ENCODE measurements around the gene LGR6.

Gene LGR6

DNA sequence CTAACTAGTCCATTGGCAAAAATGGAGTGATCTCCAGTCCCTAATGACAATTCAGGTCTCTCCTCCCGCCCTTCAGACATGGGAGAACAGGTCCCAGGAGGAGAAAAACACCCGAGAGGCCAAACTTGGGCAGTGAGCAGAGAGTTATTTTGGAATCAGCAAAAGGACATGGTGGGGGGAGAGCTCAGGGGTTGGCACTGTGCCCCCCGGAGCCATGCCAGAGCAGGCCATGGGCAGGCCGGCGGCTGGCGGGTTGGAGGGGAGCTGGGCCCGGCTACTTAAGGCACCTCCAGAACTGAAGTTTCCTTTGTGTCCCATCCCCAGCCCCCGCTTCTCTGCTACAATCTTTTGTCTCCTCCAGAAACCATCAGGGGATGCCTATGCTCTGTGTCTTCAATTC is 7.1 kb downstream of the LGR6 start:
- DNase-seq (ENCODE audit: low spot score) = no peak

DNA sequence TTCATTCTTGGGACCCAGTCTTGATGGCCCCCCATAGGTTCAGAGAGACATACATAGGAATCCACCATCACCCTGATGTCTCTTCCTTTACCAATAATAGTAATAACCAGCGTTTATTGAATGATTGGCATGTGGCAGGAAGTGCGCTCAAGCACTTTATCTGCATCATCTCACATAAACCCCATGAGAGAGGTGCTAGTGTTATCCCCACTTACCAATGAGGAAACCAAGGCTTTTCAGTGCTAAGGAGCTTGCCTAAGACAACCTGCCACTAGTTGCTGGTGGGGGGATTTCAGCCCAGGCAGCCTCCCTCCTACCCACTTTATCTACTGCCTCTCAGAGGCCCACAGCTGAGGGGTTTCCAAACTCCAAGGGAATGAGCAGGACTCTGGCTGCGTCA is 7.7 kb downstream of the LGR6 start:
- no peak for DNase-seq (ENCODE audit: low spot score)

DNA sequence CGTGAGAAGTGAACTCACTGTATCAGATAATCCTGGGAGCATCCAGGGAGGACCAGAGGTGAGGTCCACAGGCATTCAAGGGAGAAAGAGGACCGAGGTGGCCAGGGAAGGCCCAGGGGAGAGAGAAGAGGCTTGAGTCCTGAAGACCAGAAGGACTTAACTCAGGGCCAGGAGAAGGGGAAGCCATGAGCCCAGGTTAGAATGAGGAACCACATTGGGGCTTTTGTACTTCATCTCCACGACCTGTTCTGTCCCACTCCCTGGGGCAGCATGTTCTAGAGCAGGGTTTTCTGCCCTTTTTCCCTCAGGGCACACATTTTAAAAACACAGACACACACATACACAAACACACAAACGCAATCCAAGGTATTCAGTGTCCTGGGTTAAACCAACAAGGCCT is 8.4 kb downstream of the LGR6 start:
- no peak for DNase-seq (ENCODE audit: low spot score)

DNA sequence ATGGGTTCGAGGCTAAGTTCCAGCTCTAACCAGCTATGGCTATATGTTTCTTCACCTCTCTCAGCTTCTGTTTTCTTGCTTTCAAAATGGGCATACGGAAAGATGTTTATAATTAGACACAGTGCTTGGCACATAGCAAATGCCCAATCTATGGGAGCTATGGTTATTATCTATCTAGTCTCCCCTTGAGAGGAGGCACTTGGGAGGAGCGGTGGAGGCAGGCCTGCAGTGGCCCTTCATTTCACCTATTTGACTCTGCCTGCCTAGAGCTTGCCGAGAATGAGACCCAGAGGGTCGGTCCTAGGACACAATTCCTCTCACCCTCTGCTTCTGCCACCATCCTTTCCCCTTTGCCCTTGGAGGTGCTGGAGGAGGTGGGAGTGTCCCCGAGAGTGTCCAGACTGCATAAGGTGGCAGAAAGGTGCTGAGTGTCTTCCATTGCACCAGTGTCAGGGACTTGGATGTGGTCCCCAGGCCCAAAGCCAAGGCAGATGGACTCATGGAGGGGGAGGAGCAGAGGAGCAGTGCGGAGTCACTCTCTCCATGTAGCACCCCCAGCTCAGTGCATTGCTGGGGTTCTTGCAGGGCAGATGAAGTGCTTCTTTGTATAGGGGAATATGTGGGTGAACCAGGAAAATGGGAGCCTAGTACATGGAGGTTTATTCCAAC is 9.0 kb downstream of the LGR6 start:
- DNase-seq (ENCODE audit: low spot score) = no peak

DNA sequence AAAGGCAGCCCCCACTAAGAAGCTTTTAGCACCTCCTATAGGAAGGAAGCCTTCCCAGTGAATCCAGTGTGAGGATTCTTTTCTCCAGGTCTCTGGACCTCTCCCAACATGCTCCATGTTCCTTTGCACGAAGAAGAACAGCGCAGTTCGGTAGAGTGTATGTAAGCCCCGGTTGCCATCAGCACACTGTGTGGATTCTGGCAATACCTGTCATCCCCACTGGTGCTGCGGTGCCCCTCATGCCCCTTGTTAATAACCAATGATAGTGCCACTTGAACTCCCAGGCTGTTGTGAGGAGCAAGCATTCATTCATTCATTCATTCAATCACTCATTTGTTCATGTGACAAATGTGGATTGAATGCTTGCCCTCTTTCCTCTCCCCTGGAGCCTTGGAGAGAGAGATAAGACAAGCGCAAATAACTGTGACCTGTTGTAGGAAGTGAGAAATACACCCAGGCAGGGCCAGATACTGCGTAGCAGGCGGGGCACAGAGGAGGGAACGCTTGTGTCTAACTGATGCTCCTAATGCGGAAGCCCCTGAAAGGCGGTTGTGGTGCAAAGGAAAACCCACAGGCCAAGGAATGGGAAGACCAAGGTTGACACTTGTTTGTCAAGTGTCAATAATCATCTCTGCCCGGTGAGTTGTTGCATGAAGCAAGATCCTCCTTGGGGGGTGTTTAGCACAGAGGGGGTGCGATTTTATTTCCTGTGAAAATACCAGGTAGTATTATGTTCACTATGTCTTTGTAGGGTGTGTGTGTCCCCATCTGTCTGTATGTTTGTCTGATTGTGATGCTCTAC is 9.8 kb downstream of the LGR6 start:
- no peak for DNase-seq (ENCODE audit: low spot score)

DNA sequence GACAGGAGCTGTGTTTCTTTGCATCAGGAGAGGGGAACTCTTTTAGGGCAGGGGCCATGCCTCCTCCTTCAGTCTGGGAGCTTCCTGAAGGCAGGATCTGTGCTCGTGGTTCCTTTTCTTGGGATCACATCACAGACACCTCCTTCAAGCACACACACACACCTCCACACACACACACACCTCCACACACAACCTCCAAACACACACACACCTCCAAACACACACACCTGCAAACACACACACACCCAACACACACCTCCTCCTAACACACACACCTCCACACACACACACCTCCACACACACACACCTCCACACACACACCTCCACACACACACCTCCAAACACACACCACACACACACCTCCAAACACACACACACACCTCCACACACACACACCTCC is 10.5 kb downstream of the LGR6 start:
- no peak for DNase-seq (ENCODE audit: low spot score)

DNA sequence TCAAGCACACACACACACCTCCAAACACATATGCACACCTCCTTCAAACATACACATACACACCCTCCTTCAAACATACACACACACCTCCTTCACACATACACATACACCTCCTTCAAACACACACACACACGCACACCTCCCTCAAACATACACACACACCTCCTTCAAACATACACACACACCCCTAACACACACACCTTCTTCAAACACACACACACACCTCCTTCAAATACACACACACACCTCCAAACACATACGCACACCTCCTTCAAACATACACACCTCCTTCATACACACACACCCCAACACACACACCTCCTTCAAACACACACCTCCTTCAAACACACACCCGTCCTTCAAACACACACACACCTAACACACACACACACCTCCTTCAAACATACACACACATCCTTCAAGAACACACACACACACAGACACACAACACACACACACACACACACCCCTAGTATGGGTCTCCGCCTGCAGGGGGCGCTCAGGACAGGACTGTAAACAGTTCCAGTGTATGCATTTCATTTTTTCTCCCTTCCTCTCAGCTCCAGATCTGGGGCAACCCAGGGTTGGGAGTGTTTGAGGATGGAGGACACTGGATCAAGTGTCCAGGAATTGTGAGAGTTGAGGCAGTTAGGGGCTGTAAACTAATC is 12.1 kb downstream of the LGR6 start:
- no peak for DNase-seq (ENCODE audit: low spot score)

DNA sequence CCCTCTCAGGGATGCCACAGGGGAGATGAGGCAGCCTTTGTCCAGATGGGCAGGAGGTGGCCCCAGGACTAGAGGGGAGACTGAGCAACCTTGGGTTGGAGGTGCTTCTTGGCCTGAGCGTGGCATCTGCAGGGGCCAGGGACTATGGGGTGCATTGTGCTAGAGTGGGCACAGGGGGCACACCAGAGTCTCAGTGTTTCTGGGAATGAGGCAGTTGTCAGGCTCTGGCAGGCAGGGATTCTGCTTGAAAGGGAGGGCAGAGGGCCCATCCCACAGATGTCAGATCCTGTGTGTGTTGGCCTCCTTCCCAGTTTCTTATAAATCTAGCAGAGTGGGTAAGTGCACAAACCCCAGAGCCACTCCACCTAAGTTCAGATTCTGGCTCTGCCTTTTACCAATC is 13.7 kb downstream of the LGR6 start:
- DNase-seq (ENCODE audit: low spot score) = no peak

DNA sequence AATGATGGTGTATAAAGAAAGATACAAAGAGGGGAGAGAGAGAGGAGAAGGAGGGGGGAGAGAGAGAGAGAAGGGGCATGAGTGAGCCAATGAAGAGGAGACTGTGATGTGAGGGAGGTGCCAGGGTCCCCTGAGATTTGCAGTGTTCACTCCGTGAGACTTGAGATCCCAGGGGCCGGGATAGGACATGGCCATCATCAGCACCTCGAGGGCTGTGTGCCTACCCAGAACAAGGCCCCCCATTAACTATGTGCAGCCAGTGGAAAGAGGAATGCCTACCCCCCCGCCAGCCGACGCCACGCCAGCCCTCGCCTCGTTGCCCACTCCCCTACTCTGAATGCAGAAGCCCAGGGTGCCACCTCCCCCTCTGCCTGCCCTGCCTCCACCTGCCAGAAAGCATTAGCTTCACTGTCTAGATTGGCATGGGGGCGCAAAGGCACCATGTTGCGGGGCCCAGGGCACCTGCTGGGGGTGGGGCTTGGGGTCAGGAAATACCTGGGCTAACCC is 14.8 kb downstream of the LGR6 start:
- no peak for DNase-seq (ENCODE audit: low spot score)

DNA sequence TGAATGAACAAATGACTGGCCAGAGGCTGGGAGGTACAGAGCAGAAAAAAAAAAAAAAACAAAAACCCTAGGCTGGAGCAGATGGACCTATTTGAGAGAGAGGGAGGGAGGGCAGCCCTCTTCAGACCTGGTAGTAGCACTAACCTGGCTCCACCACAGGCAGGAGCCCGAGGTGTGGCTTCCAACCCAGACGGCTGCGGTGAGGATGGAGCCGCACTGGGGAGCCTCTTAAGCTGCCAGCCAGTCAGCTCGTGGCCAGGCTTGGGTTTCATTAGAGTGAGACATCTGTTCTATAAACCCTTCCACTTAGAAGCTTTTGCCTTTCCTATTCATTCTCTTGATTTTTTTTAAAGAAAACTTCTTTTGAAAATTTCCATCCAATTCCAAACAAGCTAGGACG is 16.8 kb downstream of the LGR6 start:
- DNase-seq (ENCODE audit: low spot score) = no peak

DNA sequence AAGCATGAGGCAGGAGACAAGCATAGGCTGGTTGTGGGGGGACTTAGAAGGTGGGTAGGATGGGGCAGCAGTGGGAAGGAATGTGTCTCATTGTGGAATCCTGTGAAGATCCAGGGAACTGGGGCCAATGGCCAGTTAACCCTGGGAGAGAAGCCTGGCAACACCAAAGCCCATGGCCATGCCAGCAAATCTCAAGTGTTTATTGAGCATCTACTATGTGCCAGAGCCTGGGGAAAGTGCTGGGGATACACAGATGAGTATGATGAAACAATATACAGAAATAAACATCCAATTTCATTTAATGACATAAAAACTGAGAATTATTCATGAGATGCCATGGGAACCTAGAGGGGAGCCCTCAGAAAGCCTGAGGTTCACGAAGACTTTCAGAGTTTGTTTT is 17.4 kb downstream of the LGR6 start:
- no peak for DNase-seq (ENCODE audit: low spot score)

DNA sequence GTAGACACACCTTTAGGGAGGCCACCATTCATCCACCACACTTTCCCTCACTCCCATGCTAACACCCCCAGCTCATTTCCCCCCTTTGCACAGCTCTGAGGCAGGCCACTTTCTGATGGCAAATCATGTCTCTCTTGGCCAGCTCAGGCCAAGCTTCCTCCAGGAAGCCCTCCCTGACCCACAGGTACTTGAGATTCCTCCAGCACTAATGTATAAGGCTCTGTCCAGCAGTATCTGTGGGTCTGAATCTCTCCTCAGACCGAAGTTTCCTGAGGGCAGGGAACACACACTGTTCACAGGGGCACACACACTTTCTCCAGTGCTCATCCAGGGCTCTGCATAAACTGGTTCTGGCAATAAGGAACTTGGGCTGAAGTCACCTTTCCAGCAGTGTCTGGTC is 19.2 kb downstream of the LGR6 start:
- no peak for DNase-seq (ENCODE audit: low spot score)

DNA sequence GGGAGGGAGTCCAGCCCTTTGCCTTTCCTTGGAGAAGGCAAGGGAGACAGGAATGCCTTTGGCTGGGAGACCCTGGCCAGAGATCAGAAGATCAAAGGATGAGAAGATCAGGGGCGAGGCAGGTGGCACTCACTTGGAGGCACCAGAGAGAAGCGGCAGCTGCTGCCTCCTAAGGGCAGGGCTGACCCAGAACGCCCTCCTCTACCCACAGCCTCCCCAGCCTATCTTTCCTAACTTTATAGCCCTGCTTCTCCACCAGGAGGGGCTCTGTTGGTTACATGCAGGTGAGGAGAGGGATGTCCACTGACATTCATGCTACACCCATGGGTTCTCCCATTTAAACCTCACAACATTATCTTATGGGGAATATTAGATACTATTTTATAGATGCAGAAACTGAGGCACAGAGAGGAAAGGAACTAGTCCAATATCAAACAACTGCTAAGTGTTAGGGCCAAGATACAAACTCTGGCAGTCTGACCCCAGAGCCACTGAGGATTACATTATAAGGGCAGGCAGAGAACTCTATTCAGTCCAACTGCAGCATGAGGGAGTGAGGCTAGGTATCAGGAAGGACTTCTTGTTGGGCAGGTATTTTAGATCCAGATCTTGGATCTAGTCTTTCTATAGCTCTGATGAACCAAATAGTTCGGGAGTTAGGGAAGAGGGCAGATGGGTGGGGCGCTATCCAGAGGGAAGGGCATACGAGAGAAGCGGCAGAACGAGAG is 19.9 kb downstream of the LGR6 start:
- no peak for DNase-seq (ENCODE audit: low spot score)

DNA sequence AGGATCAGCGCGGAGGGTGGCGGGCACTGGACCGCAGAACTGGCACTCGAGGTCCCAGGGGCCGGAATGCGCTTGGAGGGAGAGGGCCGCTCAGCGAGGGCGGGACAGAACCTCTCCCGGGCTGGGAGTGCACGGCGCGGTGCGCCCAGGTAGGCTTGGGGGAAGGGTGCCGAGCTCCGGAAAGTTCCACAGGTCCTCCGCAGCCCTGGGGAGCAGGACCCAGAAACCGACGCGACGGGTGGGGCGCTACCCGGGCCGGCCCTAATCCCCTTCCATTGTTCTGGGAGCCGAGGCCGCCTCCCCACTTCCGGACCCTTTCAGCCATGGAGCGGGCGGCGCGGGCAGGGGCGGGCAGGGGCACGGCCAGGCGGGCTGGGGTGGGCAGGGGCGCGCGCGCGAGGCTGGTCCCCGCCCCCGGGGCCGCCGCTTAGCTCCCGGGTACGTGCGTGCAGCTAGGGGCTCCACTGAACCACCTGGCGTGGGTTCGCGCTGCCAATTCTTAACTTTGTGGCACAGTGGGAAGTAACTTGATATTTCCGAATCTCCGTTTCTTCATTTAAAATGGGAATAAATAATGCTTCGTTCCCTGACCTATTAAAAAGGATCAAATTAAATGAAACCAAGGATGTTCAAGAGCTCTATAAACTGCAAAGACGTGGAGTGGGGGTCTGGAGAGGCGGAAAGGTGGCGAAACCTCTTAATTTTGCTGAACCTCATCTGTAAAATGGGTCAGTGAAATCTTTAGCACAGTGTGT is 20.7 kb downstream of the LGR6 start:
- DNase-seq (ENCODE audit: low spot score) = no peak

DNA sequence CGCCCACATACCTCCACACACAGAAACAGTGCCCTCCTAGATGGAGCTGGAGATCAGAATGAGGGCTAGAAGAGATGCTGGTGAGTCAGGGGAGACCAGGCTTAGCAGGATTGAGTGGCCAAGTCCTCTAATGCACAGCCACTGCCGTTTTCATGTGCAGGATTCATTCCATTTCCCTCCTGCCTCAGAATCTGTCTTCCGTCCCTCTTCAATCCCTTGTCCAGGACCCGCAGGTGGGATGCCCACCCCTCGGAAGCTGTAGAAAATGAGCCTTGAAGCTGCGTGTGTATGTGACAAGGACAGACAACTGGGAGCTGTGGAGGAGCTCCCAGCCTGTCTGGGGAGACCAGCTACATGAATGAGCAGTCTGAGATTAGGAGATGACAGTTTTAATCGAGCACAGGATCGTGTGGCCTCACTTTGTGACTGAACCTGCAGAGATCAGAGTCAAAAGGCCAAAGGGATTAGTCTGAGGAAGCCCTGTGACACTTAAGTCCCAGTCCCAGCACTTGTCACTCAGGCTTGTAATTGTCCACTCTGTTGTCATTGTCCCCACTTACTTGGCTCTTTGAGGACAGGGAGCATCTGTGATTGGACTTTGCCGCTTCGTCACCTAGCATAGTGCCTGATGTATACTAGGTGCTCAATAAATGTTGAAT is 22.0 kb downstream of the LGR6 start:
- no peak for DNase-seq (ENCODE audit: low spot score)

DNA sequence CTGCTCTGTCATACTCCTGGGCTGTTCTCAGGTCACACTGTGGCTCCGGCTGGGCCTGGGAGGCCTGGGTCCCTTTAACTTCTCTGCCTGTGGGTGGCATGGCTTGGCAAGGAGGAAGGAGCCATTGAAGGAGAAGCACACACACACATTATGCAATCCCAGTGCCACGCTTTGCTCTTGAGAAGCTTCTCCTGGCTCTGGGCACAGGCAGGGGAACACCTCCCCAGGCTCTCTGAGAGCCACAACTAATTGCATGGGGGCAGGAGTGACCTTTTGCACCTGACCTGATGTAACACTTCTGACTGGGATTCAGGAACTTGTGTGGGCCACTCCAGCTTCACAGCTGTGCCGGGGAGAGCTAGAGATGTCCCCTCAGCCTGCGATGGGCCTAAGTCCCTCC is 23.1 kb downstream of the LGR6 start:
- DNase-seq (ENCODE audit: low spot score) = no peak

DNA sequence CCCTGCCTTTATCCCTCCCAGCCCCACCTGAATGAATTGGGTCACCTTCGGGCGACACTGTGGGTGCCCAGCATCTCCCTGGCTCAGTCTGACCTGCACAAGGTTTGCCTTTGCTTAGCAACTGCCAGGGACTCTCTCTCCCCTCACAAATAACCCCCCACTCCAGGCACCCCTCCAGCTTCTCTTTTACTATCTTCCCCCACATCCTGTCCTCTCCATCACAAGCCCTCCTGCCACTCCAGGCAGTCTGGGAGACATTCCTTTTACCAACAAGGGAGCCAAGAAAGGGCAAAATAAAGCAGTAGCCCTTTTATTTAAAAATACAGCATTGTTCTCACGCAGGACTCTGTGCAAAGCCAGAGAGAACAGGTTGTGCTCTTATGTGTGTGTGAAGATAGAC is 23.9 kb downstream of the LGR6 start:
- DNase-seq (ENCODE audit: low spot score) = no peak

DNA sequence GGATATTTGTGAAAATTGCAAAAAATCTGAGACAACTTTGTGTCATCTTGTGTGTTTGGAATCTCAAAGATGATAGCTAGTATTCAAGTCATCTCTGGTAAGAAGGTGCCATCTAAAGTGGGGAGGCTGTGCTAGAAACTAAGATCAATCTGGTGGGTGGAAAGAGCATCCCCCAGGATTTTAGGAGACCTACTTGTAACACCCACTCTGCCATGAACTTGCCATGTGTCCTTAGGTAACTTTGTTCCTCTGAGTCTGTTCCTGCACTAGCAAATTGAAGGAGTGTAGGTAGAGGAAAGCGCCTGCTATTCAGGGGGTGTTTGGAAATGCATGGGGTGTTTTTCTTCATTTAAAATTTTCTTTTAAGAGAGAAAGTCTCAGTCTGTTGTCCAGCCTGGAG is 24.4 kb downstream of the LGR6 start:
- DNase-seq (ENCODE audit: low spot score) = no peak

DNA sequence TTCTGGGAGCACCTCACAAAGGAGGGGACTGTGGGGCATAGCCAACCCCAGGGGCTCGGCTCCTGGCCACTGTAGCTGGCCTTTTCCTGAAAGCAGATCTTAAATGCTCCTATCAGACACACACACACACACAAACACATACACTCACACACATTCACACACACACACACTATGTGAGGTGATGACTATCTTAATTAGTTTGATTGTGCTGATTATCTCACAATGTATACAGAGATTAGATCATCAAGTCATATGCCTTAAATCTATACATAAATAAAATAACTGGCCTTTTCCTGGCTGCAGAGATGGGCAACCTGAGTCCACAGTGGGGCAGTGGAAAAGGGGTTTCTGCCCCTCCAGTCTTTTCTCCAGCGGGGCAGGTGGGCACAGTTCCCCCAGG is 27.1 kb downstream of the LGR6 start:
- DNase-seq (ENCODE audit: low spot score) = no peak

DNA sequence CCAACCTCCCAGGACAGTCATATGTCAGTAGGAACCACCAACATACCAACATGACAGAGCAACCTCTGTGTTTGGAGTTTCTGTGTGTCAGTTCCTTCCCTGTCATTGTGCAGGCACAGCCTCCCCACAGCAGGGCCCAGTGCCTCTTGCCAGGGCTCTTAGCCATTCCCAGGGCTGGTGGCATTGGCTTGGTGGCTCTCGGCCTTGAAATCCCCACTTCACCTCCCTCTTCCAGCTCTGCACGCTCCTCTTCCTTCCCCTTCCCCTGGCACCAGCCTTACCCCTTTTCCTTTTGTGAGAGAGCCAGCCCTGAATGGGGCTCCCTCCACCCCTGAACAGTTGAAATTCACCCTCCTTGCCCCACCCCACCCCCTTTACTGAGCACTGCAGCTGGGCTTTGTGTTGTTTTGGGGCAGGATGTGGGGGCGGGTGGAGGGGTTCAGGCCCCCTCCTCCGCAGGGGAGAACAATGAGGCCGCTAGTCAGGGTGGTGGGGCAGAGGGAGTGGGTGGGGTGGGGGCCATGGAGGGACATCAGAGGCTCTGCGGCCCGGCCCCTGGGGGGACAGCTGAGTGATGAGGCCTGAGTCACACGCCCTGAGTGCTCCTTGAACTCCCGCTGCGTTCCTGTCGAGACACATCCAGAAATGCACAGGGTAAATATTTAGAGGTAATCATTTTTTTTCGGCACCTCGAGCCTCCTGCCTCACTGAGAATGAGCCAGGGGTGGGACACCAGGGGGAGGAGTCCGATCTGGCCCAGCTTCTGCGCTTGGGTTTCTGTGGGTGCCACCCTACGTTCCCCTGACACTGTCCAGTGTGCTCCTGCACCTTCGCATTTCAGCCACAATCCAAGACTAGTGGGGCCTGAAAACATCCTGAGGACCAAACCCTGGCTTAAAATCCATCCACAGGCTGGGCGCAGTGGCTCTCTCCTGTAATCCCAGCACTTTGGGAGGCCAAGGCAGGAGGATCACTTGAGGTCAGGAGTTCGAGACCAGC is 28.6 kb downstream of the LGR6 start:
- no peak for DNase-seq (ENCODE audit: low spot score)
